ENCODE data around the gene PARL. TPM values are rescaled to one million over a fixed set of nuclear protein-coding genes. Genes with fewer than 3 reads are reported as not detected.

Gene PARL
- total and polyA plus RNA-seq, 10 of the 15 experiments (the other 5 are each of a cell fraction or from before 2014, with no cell fraction given), result 49.7 to 113 (median 77.2) TPM

DNA sequence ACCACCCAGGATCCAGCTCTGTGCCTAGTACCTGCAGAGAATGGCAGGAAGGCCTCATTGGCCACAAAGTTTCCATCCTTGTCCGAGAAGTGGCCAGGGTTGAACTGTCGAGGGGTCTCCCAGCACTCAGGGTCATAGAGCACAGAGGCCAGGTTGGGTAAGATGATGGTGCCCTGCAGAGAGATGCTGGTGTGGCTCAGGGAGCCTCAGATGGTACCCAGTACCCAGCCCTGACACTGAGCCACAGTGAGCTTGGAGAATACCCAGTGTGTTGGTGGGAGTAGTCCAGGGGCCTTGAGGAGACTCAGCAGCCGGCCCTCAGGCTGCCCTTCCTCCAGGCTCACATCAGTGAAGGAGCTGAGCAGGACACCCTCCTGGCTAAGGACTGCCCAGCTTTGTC, 11.5 kb upstream of the PARL start (continued):
- TF ChIP-seq BCL3 (IDR thresholded peaks at IDR 0.05; ENCODE audit: borderline replicate concordance, insufficient read depth, low read depth, low read length, poor library complexity, severe bottlenecking) (no peak), SMAD5 (IDR thresholded peaks at IDR 0.05; ENCODE audit: low read depth) (no peak)

GRCh38 chr3:183895774-183896173, 11.1 kb upstream of the PARL start:
- SMC1A ChIA-PET (ENCODE audit: uncharacterized antibody, unreplicated experiment), result interaction anchor here (0.5 to 4.3 kb wide), 21 partner anchors 10 to 1792 kb away, joined by 3 to 32 read pairs (median 3); partner anchors contain the start of genes ABCC5, EEF1AKMT4 and PARL
- no peaks in the 10 kb centered on the region for H3K79me2 ChIP-seq (ENCODE audit: control insufficient read depth, insufficient read depth, low read length)
- TF ChIP-seq POLR2AphosphoS5 (IDR thresholded peaks at IDR 0.05; ENCODE audit: low read length) (no peak), RAD21 (IDR thresholded peaks at IDR 0.05; ENCODE audit: insufficient read depth, low read depth, low read length) (no peak), BACH1 (IDR thresholded peaks at IDR 0.05; ENCODE audit: borderline replicate concordance) (no peak), GABPA (IDR thresholded peaks at IDR 0.05; ENCODE audit: low read depth) (no peak), HDAC6 (IDR thresholded peaks at IDR 0.05; ENCODE audit: unreplicated experiment) (no peak), WRNIP1 (IDR thresholded peaks at IDR 0.05; ENCODE audit: borderline replicate concordance, low read depth, low read length) (no peak), CREB1 (IDR thresholded peaks at IDR 0.05; ENCODE audit: low read depth) (no peak), PML (IDR thresholded peaks at IDR 0.05; ENCODE audit: low read length) (no peak), ZNF687 (IDR thresholded peaks at IDR 0.05) (no peak), KDM1A (IDR thresholded peaks at IDR 0.05; ENCODE audit: borderline replicate concordance) (no peak), EP300 (IDR thresholded peaks at IDR 0.05; ENCODE audit: borderline replicate concordance in 1 of 2, control insufficient read depth in 1 of 2, low read depth in 2 of 2, low read length in 2 of 2) (no peak), RAD51 (IDR thresholded peaks at IDR 0.05) (no peak), TBL1XR1 (IDR thresholded peaks at IDR 0.05; ENCODE audit: low read depth, low read length) (no peak), ZNF217 (IDR thresholded peaks at IDR 0.05) (no peak)
- no TSS peak for BruUV-seq (replicated peaks)
- H3K9ac ChIP-seq (ENCODE audit: control insufficient read depth, insufficient read depth, low read length), result no peak overlapping the region
- no peak for FAIRE-seq
- POLR2A ChIA-PET, result interaction anchor here (0.6 to 0.9 kb wide), 2 partner anchors 122 to 323 kb away, joined by 3 to 4 read pairs; partner anchors contain the start of gene ABCC5
- RAD21 ChIA-PET (ENCODE audit: unreplicated experiment), result interaction anchor here (0.6 to 4.2 kb wide), 18 partner anchors 9 to 439 kb away, joined by 3 to 28 read pairs (median 4); partner anchors contain the start of genes ABCC5, EEF1AKMT4 and VWA5B2
- no peak overlapping the region for H2AFZ ChIP-seq (ENCODE audit: control insufficient read depth, low read depth, low read length)
- no peaks in the 10 kb centered on the region for H3K27me3 ChIP-seq (replicated peaks in 1 of 2; ENCODE audit: control insufficient read depth in 2 of 2, insufficient read depth in 2 of 2, low read length in 1 of 2)
- CTCF ChIA-PET, result interaction anchor here (0.5 to 4.8 kb wide), 41 partner anchors 9 to 665 kb away, joined by 3 to 84 read pairs (median 4); partner anchors contain the start of genes ABCC5, EEF1AKMT4, EIF2B5 and PARL
- no peak overlapping the region for H3K4me2 ChIP-seq (ENCODE audit: control insufficient read depth, insufficient read depth)
- H3K4me1 ChIP-seq (ENCODE audit: control insufficient read depth, insufficient read depth, low read length), result peaks cover 8% of the 10 kb centered on the region; the same call in 1 of the 2 replicates
- H3K9me3 ChIP-seq (replicated peaks; ENCODE audit: control insufficient read depth, insufficient read depth, low read length), result no peaks in the 10 kb centered on the region
- H3K36me3 ChIP-seq (ENCODE audit: control insufficient read depth in 2 of 2, insufficient read depth in 2 of 2, low read length in 1 of 2), result no peaks in the 10 kb centered on the region
- intact Hi-C loops (cut with micrococcal nuclease; ENCODE audit: unreplicated experiment), result loop anchor here (1.0 to 10.0 kb wide), 5 partner anchors 122 to 647 kb away; partner anchors contain the start of genes ABCC5 and EIF2B5
- in situ Hi-C loops (cut with MboI), result loop anchor here (10.0 kb wide), 1 partner anchor 619 kb away; no protein-coding TSS in a partner anchor
- DNase-seq (ENCODE audit: low read depth, low spot score), result no peak
- H3K4me3 ChIP-seq, result no peak overlapping the region
- ATAC-seq, result no peak
- WGBS (ENCODE audit: insufficient coverage, insufficient replicate concordance, low lambda C conversion rate, missing lambda C conversion rate), result 72% methylated on average over 6 of the region's 6 CpGs
- H3K27ac ChIP-seq (ENCODE audit: control insufficient read depth, insufficient read depth), result no peak overlapping the region
- no peaks in the 10 kb centered on the region for H4K20me1 ChIP-seq (ENCODE audit: control insufficient read depth, insufficient read depth)
